Measurements from ENCODE around the gene GAREM1. TPM values are rescaled to one million over a fixed set of nuclear protein-coding genes. Genes with fewer than 3 reads are reported as not detected.
A peak's percentile ranks its signal among the peaks of the same experiment; 100 is the strongest.

GAREM1 gene
- total and polyA plus RNA-seq, 2 donors from 2014 or later = 7.0 to 47.0 TPM

DNA sequence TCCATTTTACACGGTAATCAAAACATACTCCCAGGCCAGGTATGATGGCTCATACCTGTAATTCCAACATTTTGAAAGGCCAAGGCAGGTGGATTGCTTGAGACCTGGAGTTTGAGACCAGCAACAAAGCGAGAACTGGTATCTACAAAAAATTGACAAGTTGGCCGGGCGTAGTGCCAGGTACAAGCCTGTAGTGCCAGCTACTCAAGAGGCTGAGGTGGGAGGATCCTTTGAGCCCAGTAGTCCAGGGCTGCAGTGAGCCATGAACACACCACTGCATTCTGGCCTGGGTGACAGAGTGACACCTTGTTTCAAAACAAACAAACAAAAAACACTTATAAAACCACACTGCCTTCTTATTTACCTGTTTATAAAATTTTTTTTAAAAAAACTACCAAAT is 80.8 kb downstream of the GAREM1 start:
- Histone ChIP-seq H3K9me3 (ENCODE audit: control insufficient read depth in 2 of 3, insufficient read depth in 1 of 3, low read length in 3 of 3) (no peaks in the 10 kb centered on the region), H3K36me3 (ENCODE audit: control insufficient read depth in 2 of 3, insufficient read depth in 3 of 3, low read length in 3 of 3) (no peaks in the 10 kb centered on the region), H3K27me3 (ENCODE audit: control insufficient read depth, insufficient read depth, low read length) (no peaks in the 10 kb centered on the region), H3K9ac (ENCODE audit: low read length in 3 of 3) (no peak overlapping the region), H3K27ac (ENCODE audit: low read depth in 2 of 2, low read length in 2 of 2) (no peak overlapping the region), H3K4me1 (ENCODE audit: control insufficient read depth in 2 of 3, insufficient read depth in 2 of 3, low read depth in 1 of 3, low read length in 3 of 3) (peaks cover 0 to 22% (median 4%) of the 10 kb centered on the region in 3 donors), H3K4me3 (ENCODE audit: low read length in 3 of 3) (no peak overlapping the region)
- TF ChIP-seq, protein P1, sequence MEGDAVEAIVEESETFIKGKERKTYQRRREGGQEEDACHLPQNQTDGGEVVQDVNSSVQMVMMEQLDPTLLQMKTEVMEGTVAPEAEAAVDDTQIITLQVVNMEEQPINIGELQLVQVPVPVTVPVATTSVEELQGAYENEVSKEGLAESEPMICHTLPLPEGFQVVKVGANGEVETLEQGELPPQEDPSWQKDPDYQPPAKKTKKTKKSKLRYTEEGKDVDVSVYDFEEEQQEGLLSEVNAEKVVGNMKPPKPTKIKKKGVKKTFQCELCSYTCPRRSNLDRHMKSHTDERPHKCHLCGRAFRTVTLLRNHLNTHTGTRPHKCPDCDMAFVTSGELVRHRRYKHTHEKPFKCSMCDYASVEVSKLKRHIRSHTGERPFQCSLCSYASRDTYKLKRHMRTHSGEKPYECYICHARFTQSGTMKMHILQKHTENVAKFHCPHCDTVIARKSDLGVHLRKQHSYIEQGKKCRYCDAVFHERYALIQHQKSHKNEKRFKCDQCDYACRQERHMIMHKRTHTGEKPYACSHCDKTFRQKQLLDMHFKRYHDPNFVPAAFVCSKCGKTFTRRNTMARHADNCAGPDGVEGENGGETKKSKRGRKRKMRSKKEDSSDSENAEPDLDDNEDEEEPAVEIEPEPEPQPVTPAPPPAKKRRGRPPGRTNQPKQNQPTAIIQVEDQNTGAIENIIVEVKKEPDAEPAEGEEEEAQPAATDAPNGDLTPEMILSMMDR (IDR thresholded peaks at IDR 0.05; ENCODE audit: borderline replicate concordance, extremely low read depth, insufficient read depth) = no peak
- intact Hi-C loops (cut with DNase I) = no loop called here
- no peak for FAIRE-seq
- peak in 1 of 5 donors; percentile 72 for DNase-seq

DNA sequence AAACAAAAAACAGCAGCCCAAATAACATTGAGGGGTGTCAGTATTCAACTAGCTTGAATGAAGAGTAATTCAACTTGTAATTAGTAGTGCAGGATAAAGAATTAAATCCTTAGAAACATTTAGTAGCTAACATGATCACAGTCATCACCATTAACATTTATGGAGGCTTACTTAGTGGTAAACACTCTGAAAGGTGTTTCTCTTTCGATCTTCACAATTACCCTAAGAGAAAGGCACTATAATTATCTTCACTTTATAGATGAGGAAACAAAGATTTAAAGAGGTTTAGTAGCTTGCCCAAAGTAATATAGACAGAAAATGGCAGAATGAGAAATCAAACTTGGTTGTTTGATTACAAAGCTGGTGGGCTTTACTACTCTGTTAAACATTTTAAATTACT is 81.5 kb downstream of the GAREM1 start:
- H3K4me3 ChIP-seq (ENCODE audit: low read length in 3 of 3) = no peak overlapping the region
- no peaks in the 10 kb centered on the region for H3K9me3 ChIP-seq (ENCODE audit: control insufficient read depth in 2 of 3, insufficient read depth in 1 of 3, low read length in 3 of 3)
- no peak overlapping the region for H3K9ac ChIP-seq (ENCODE audit: low read length in 3 of 3)
- FAIRE-seq = no peak
- intact Hi-C loops (cut with DNase I) = no loop called here
- no peak for DNase-seq
- TF ChIP-seq, protein P1 (IDR thresholded peaks at IDR 0.05; ENCODE audit: borderline replicate concordance, extremely low read depth, insufficient read depth) = no peak
- no peak overlapping the region for H3K27ac ChIP-seq (ENCODE audit: low read depth in 2 of 2, low read length in 2 of 2)
- peaks cover 0 to 22% (median 4%) of the 10 kb centered on the region in 3 donors for H3K4me1 ChIP-seq (ENCODE audit: control insufficient read depth in 2 of 3, insufficient read depth in 2 of 3, low read depth in 1 of 3, low read length in 3 of 3)
- no peaks in the 10 kb centered on the region for H3K27me3 ChIP-seq (ENCODE audit: control insufficient read depth, insufficient read depth, low read length)
- no peaks in the 10 kb centered on the region for H3K36me3 ChIP-seq (ENCODE audit: control insufficient read depth in 2 of 3, insufficient read depth in 3 of 3, low read length in 3 of 3)

DNA sequence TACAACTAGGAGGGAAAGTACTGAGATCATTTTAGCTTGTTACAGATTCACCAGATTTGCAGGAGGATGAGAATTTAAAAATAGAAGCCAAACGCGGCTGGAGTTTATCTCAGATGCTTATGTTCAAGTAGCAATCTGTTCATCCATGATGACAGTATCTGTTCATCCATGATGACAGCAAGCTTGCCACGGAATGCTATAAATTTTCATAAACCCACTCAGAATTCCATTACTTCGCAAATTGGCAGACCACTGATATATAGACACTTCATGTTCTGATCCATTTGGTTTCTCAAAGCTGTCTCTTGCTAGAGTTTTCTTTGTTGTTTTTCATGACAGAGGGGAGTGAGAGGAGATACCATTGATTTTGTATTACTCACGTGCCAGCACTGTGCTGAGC is 84.2 kb downstream of the GAREM1 start:
- DNase-seq (no peak), FAIRE-seq (no peak)
- Histone ChIP-seq H3K4me1 (ENCODE audit: control insufficient read depth in 2 of 3, insufficient read depth in 2 of 3, low read depth in 1 of 3, low read length in 3 of 3) (peaks cover 5 to 26% (median 6%) of the 10 kb centered on the region in 3 donors), H3K9me3 (ENCODE audit: control insufficient read depth in 2 of 3, insufficient read depth in 1 of 3, low read length in 3 of 3) (no peaks in the 10 kb centered on the region), H3K36me3 (ENCODE audit: control insufficient read depth in 2 of 3, insufficient read depth in 3 of 3, low read length in 3 of 3) (no peaks in the 10 kb centered on the region), H3K27me3 (ENCODE audit: control insufficient read depth, insufficient read depth, low read length) (no peaks in the 10 kb centered on the region), H3K27ac (ENCODE audit: low read depth in 2 of 2, low read length in 2 of 2) (no peak overlapping the region), H3K9ac (ENCODE audit: low read length in 3 of 3) (no peak overlapping the region), H3K4me3 (ENCODE audit: low read length in 3 of 3) (no peak overlapping the region)
- TF ChIP-seq, protein P1 (IDR thresholded peaks at IDR 0.05; ENCODE audit: borderline replicate concordance, extremely low read depth, insufficient read depth) = no peak
- intact Hi-C loops (cut with DNase I) = no loop called here

All from kidney (tissue), 14 donors.